GM12878 (cell line): ENCODE measurements around the gene RTN4RL1. TPM values are rescaled to one million over a fixed set of nuclear protein-coding genes. Genes with fewer than 3 reads are reported as not detected.
A peak's percentile ranks its signal among the peaks of the same experiment; 100 is the strongest.

ENCODE experiments used
- KAT2A ChIP-seq: conservative IDR thresholded peaks from 2 replicates; pipeline ENCODE4 v1.6.1; 2011; ENCODE audit warnings: low read depth, low read length; ENCODE audit not compliant: control insufficient read depth
- RFX5 ChIP-seq: IDR thresholded peaks from 2 replicates; pipeline ENCODE4 v1.6.1; 2011; ENCODE audit warnings: low read depth, low read length, improper control_type of control experiment
- TAF1 ChIP-seq: IDR thresholded peaks from 2 replicates; pipeline ENCODE4 v1.6.1; 2011; ENCODE audit warnings: mild to moderate bottlenecking, low read depth, low read length, borderline replicate concordance
- WRNIP1 ChIP-seq: IDR thresholded peaks from 2 replicates; pipeline ENCODE4 v1.6.1; 2011; ENCODE audit warnings: low read depth, low read length, improper control_type of control experiment, borderline replicate concordance
- YBX1 ChIP-seq: fragments of 450-650 bp; IDR thresholded peaks from 2 replicates; pipeline ENCODE4 v1.6.1; 2016; ENCODE audit warnings: antibody characterized with exemption
- ZNF384 ChIP-seq: IDR thresholded peaks from 2 replicates; pipeline ENCODE4 v1.6.1; 2012; ENCODE audit warnings: low read depth, mild to moderate bottlenecking, low read length, improper control_type of control experiment, borderline replicate concordance
- polyA plus RNA-seq, 11 experiments: library from polyadenylated mRNA; depleted of rRNA in 4 of 11; unstranded in 6 of 11; stranded (reverse) in 5 of 11; fragments of >200 nt; fragmentation: Nextera tagmentation in 4 of 11; fragmentation: Illumina TruSeq in 1 of 11; extraction: Ambion mirVana in 4 of 11; extraction: Trizol in 1 of 11; gene quantifications; 1 replicate in 1 of 11; 2 replicates in 10 of 11; pipeline versions ENCODE4 v1.2.1 to v1.2.3, GENCODE V29; 2011 to 2016; ENCODE audit warnings: inconsistent platforms in 2 of 11, missing spikeins in 2 of 11, low read depth in 1 of 11
- total RNA-seq, 4 experiments: library from RNA; depleted of rRNA in 3 of 4; stranded (reverse); fragments of >200 nt in 3 of 4; fragmentation: Illumina TruSeq in 1 of 4; extraction: Trizol in 1 of 4; gene quantifications; 2 replicates each; pipeline versions ENCODE4 v1.2.1 to v1.2.3, GENCODE V29; 2013 to 2021
- TF ChIP-seq, protein P1 (sequence below): fragments of 450-650 bp; formaldehyde crosslinking; IDR thresholded peaks from 2 replicates; pipeline ENCODE4 v1.5.0; 2022; ENCODE audit warnings: mild to moderate bottlenecking, missing genetic modification characterization
- TF ChIP-seq, protein P2 (sequence below): IDR thresholded peaks from 2 replicates; pipeline ENCODE4 v1.6.1; 2012; ENCODE audit warnings: low read depth, low read length, improper control_type of control experiment
- TF ChIP-seq, protein P3 (sequence below): fragments of 150-350 bp; IDR thresholded peaks from 2 replicates; pipeline ENCODE4 v1.6.1; 2016; ENCODE audit warnings: low read depth, low read length

Gene RTN4RL1
- total and polyA plus RNA-seq, 10 of the 15 experiments (the other 5 are each of a cell fraction or from before 2014, with no cell fraction given), result 0.08 to 0.11 (median 0.10) TPM; not detected in 7

DNA sequence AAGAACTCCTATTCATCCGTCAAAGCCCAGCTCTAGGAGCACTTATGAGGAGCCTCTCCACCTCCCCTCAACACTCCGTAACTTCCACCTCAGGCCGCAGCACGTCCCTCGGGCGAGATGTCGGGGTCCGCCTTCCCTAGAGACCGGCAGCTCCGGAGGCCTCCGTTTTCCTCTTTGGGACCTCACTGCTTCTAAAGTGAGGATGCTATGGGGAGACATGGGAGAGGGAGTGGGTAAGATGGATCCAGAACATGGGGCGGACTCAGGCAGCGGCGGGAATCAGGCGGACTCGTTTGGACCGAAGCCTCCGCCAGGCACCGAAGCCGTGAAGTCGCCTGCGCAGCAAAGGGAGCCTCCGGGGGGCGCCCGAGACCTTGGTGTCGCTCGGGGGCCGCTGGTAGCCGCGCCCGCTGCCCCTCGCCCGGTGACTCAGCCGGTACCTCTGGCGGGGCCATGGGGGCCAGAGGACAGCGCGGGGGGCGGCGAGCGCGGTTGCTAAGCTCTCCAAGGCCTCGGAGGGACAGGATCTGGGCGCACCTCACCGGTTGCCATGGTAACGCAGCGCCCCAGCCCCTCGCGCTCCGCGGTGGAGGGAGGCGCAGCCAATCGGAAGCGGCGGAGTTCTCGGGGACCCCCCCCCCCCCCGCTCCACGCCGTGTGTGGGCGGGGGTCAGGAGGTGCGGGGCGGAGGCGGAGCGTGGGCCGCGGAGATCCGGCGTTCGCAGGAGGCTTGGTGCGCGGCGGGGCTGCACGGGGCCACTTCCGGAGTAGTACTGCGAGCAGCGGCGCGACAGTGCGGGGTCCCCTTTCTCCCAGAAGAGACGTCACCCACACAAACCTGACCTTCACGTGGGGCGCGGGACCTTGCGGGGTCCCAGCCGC, 28.5 kb upstream of the RTN4RL1 start (continued):
- TF ChIP-seq, protein P1, sequence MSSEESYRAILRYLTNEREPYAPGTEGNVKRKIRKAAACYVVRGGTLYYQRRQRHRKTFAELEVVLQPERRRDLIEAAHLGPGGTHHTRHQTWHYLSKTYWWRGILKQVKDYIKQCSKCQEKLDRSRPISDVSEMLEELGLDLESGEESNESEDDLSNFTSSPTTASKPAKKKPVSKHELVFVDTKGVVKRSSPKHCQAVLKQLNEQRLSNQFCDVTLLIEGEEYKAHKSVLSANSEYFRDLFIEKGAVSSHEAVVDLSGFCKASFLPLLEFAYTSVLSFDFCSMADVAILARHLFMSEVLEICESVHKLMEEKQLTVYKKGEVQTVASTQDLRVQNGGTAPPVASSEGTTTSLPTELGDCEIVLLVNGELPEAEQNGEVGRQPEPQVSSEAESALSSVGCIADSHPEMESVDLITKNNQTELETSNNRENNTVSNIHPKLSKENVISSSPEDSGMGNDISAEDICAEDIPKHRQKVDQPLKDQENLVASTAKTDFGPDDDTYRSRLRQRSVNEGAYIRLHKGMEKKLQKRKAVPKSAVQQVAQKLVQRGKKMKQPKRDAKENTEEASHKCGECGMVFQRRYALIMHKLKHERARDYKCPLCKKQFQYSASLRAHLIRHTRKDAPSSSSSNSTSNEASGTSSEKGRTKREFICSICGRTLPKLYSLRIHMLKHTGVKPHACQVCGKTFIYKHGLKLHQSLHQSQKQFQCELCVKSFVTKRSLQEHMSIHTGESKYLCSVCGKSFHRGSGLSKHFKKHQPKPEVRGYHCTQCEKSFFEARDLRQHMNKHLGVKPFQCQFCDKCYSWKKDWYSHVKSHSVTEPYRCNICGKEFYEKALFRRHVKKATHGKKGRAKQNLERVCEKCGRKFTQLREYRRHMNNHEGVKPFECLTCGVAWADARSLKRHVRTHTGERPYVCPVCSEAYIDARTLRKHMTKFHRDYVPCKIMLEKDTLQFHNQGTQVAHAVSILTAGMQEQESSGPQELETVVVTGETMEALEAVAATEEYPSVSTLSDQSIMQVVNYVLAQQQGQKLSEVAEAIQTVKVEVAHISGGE, result no peak
- TF ChIP-seq RFX5, result peak; percentile 88
- TF ChIP-seq TAF1, result peak; percentile 44; the same call in 1 of the 2 replicates
- TF ChIP-seq, protein P2, sequence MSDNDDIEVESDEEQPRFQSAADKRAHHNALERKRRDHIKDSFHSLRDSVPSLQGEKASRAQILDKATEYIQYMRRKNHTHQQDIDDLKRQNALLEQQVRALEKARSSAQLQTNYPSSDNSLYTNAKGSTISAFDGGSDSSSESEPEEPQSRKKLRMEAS, result no peak
- no peak for TF ChIP-seq KAT2A
- TF ChIP-seq WRNIP1, result no peak
- TF ChIP-seq ZNF384, result no peak
- no peak for TF ChIP-seq YBX1
- TF ChIP-seq, protein P3, sequence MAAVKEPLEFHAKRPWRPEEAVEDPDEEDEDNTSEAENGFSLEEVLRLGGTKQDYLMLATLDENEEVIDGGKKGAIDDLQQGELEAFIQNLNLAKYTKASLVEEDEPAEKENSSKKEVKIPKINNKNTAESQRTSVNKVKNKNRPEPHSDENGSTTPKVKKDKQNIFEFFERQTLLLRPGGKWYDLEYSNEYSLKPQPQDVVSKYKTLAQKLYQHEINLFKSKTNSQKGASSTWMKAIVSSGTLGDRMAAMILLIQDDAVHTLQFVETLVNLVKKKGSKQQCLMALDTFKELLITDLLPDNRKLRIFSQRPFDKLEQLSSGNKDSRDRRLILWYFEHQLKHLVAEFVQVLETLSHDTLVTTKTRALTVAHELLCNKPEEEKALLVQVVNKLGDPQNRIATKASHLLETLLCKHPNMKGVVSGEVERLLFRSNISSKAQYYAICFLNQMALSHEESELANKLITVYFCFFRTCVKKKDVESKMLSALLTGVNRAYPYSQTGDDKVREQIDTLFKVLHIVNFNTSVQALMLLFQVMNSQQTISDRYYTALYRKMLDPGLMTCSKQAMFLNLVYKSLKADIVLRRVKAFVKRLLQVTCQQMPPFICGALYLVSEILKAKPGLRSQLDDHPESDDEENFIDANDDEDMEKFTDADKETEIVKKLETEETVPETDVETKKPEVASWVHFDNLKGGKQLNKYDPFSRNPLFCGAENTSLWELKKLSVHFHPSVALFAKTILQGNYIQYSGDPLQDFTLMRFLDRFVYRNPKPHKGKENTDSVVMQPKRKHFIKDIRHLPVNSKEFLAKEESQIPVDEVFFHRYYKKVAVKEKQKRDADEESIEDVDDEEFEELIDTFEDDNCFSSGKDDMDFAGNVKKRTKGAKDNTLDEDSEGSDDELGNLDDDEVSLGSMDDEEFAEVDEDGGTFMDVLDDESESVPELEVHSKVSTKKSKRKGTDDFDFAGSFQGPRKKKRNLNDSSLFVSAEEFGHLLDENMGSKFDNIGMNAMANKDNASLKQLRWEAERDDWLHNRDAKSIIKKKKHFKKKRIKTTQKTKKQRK, result no peak
